ENCODE results near the gene PREX1. TPM values are rescaled to one million over a fixed set of nuclear protein-coding genes. Genes with fewer than 3 reads are reported as not detected.

The PREX1 gene
- total RNA-seq, 2 experiments from 2014 or later = 20.7 to 25.3 TPM

DNA sequence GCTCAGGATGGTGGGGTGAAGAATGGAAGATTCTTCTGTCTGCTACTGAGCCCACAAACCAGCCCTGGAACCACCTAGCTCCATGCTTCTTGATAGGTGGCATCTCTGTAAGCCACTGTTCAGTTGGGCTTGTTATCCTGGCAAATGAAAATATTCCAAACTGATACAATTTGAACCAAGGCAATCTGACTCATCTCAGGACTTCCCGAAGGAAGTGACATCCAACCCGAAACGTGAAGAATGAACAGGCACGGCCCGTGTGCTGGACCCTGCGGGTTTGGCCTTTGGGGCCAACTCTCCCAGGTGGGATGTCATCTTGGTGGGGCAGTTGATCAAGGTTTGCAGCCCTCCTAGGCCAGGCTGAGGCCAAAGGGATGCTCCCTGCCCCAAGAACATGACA, 160.3 kb downstream of the PREX1 start:
- ChIA-PET POLR2A (no interaction called here), CTCF (ENCODE audit: unreplicated experiment) (no interaction called here)
- Histone ChIP-seq H3K27ac (ENCODE audit: low read depth, low read length, poor library complexity, severe bottlenecking) (no peak overlapping the region), H3K4me3 (ENCODE audit: low read depth, low read length, poor library complexity, severe bottlenecking) (no peak overlapping the region), H3K4me1 (ENCODE audit: insufficient read depth, low read length, poor library complexity, severe bottlenecking) (no peaks in the 10 kb centered on the region), H3K9me3 (ENCODE audit: low read length) (no peaks in the 10 kb centered on the region), H2AFZ (ENCODE audit: low read length) (no peak overlapping the region), H4K20me1 (ENCODE audit: insufficient read depth, low read length) (no peaks in the 10 kb centered on the region), H3K79me2 (ENCODE audit: insufficient read depth, low read depth, low read length) (no peaks in the 10 kb centered on the region), H3K4me2 (ENCODE audit: low read length) (no peak overlapping the region), H3K9me2 (ENCODE audit: insufficient read depth, low read length) (no peaks in the 10 kb centered on the region), H3K36me3 (ENCODE audit: insufficient read depth, low read length) (no peaks in the 10 kb centered on the region)
- TF ChIP-seq EZH2phosphoT487 (IDR thresholded peaks at IDR 0.05; ENCODE audit: borderline replicate concordance, low read depth, low read length) = no peak
- TF ChIP-seq, protein P1, sequence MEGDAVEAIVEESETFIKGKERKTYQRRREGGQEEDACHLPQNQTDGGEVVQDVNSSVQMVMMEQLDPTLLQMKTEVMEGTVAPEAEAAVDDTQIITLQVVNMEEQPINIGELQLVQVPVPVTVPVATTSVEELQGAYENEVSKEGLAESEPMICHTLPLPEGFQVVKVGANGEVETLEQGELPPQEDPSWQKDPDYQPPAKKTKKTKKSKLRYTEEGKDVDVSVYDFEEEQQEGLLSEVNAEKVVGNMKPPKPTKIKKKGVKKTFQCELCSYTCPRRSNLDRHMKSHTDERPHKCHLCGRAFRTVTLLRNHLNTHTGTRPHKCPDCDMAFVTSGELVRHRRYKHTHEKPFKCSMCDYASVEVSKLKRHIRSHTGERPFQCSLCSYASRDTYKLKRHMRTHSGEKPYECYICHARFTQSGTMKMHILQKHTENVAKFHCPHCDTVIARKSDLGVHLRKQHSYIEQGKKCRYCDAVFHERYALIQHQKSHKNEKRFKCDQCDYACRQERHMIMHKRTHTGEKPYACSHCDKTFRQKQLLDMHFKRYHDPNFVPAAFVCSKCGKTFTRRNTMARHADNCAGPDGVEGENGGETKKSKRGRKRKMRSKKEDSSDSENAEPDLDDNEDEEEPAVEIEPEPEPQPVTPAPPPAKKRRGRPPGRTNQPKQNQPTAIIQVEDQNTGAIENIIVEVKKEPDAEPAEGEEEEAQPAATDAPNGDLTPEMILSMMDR (conservative IDR thresholded peaks at IDR 0.05; ENCODE audit: low read length) = no peak
- no peak for DNase-seq (ENCODE audit: low spot score)
- intact Hi-C loops (cut with micrococcal nuclease; ENCODE audit: unreplicated experiment) = no loop called here
- no TSS peak for BruUV-seq (replicated peaks)

DNA sequence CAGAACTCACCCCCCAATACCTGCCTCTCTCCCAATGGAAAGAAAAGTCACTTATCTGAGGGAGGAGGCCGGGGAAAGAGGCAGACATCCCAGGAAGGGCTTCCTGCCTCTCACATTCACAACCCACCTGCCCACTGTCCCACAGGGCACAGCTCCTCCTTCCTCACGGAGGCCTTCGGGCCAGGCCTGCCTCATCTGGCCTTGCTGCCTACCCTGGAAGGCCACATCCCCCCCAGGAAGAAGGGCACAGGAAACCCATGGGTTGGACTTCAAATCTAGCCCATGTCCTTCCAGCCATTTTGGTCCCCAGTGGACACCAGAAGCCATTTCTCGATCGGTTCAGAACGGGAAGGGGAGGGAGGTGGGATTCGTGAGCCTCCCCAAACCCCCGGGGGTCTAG, 162.0 kb downstream of the PREX1 start:
- Histone ChIP-seq H3K4me1 (ENCODE audit: insufficient read depth, low read length, poor library complexity, severe bottlenecking) (no peaks in the 10 kb centered on the region), H3K27ac (ENCODE audit: low read depth, low read length, poor library complexity, severe bottlenecking) (no peak overlapping the region), H4K20me1 (ENCODE audit: insufficient read depth, low read length) (no peaks in the 10 kb centered on the region), H3K79me2 (ENCODE audit: insufficient read depth, low read depth, low read length) (no peaks in the 10 kb centered on the region), H3K36me3 (ENCODE audit: insufficient read depth, low read length) (no peaks in the 10 kb centered on the region), H3K9me2 (ENCODE audit: insufficient read depth, low read length) (no peaks in the 10 kb centered on the region), H3K4me2 (ENCODE audit: low read length) (no peak overlapping the region), H2AFZ (ENCODE audit: low read length) (no peak overlapping the region), H3K4me3 (ENCODE audit: low read depth, low read length, poor library complexity, severe bottlenecking) (no peak overlapping the region), H3K9me3 (ENCODE audit: low read length) (no peaks in the 10 kb centered on the region)
- no TSS peak for BruUV-seq (replicated peaks)
- ChIA-PET CTCF (ENCODE audit: unreplicated experiment) (no interaction called here), POLR2A (no interaction called here)
- intact Hi-C loops (cut with micrococcal nuclease; ENCODE audit: unreplicated experiment) = no loop called here
- no peak for TF ChIP-seq EZH2phosphoT487 (IDR thresholded peaks at IDR 0.05; ENCODE audit: borderline replicate concordance, low read depth, low read length)
- TF ChIP-seq, protein P1 (conservative IDR thresholded peaks at IDR 0.05; ENCODE audit: low read length) = no peak
- no peak for DNase-seq (ENCODE audit: low spot score)

DNA sequence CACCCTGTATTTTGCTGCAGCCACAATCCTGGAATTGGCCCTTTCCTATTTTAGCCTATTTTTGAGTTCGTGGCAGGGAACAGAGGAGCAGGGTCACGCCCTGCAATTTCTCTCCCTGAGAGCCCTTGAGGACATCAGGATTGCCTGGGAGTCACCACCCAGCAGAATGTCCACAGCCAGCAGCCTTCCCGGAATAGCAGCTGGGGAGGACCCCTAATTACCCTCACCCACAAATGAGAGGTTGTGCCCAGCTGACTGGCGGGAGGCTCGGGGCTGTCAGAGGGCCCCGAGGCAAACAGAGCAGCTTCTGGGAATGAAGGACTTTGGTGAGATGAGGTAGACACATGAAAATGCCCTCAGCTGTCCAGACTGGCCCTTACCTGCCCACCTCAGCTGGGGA, 165.1 kb downstream of the PREX1 start:
- ChIA-PET POLR2A (no interaction called here), CTCF (ENCODE audit: unreplicated experiment) (no interaction called here)
- intact Hi-C loops (cut with micrococcal nuclease; ENCODE audit: unreplicated experiment) = no loop called here
- Histone ChIP-seq H3K4me3 (ENCODE audit: low read depth, low read length, poor library complexity, severe bottlenecking) (no peak overlapping the region), H3K27ac (ENCODE audit: low read depth, low read length, poor library complexity, severe bottlenecking) (no peak overlapping the region), H3K9me3 (ENCODE audit: low read length) (no peaks in the 10 kb centered on the region), H4K20me1 (ENCODE audit: insufficient read depth, low read length) (no peaks in the 10 kb centered on the region), H3K4me2 (ENCODE audit: low read length) (no peak overlapping the region), H3K79me2 (ENCODE audit: insufficient read depth, low read depth, low read length) (no peaks in the 10 kb centered on the region), H3K4me1 (ENCODE audit: insufficient read depth, low read length, poor library complexity, severe bottlenecking) (no peaks in the 10 kb centered on the region), H2AFZ (ENCODE audit: low read length) (no peak overlapping the region), H3K36me3 (ENCODE audit: insufficient read depth, low read length) (no peaks in the 10 kb centered on the region), H3K9me2 (ENCODE audit: insufficient read depth, low read length) (no peaks in the 10 kb centered on the region)
- no peak for DNase-seq (ENCODE audit: low spot score)
- TF ChIP-seq, protein P1 (conservative IDR thresholded peaks at IDR 0.05; ENCODE audit: low read length) = no peak
- TF ChIP-seq EZH2phosphoT487 (IDR thresholded peaks at IDR 0.05; ENCODE audit: borderline replicate concordance, low read depth, low read length) = no peak
- no TSS peak for BruUV-seq (replicated peaks)

All from OCI-LY7 (cell line).